ENCODE data around the gene SNX1.
"Not testable (repeated sequence)": the region's sequence is repeated elsewhere in the genome, so short reads cannot be mapped to it uniquely, and the experiment has no call there.

The SNX1 gene

DNA sequence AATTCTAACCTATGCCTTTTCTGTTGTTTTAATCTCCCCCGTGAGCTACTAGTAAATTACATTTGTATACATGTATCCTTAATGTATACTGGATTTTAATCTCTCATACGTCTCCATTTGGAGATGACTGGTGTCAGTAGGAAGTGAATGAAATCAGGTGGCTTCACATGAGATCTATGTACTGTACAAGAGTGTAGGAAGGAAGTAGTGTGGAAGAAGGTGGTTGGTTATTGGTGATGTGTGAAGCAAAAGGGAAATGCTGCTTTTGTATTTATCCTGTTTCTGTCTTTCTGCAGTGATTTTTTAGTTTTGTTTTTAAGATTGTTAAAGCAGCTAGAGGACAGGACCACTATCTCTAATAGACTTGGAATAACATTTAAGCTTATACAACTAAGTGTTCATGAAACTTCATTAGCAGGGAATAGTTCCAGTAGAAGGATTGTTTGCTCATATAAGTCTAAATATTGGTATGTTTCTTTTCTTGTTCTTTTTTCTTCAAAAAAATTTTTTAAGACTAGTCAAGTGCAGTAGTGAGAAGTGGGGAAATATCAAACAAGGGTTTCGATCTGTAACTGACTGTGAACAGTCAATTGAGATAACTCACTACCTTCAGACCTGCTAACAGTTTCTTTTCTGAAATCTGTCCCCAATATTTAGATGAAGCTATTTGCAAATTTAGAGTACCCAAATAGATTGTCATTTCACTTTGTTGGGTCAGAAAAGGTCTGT is 15.3 kb downstream of the SNX1 start:
- TF ChIP-seq, protein P1, sequence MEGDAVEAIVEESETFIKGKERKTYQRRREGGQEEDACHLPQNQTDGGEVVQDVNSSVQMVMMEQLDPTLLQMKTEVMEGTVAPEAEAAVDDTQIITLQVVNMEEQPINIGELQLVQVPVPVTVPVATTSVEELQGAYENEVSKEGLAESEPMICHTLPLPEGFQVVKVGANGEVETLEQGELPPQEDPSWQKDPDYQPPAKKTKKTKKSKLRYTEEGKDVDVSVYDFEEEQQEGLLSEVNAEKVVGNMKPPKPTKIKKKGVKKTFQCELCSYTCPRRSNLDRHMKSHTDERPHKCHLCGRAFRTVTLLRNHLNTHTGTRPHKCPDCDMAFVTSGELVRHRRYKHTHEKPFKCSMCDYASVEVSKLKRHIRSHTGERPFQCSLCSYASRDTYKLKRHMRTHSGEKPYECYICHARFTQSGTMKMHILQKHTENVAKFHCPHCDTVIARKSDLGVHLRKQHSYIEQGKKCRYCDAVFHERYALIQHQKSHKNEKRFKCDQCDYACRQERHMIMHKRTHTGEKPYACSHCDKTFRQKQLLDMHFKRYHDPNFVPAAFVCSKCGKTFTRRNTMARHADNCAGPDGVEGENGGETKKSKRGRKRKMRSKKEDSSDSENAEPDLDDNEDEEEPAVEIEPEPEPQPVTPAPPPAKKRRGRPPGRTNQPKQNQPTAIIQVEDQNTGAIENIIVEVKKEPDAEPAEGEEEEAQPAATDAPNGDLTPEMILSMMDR (IDR thresholded peaks at IDR 0.05; ENCODE audit: low read length, missing control alignments), result no peak
- no peak overlapping the region for H3K4me3 ChIP-seq (replicated peaks; ENCODE audit: low read depth, low read length)
- DNase-seq (ENCODE audit: low read depth), result no peak

DNA sequence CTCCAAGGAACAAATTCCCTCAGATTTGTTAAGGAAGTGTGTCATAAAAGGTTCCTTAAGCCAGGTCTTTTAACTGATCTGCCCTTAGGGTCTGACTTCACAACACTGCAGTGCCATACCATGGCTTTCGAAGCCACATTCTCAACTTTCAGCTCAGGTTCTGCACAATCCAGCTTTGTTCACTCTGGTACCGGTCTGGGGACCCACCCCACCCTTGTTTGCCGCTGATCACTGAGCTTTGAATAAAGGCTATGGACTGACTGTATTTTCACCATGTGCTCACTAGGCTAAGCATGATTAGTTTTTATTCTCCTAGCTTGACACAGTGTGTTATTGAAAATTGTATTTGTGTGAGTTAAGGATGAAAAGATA is 15.9 kb downstream of the SNX1 start:
- no peak for DNase-seq (ENCODE audit: low read depth)
- TF ChIP-seq, protein P1 (IDR thresholded peaks at IDR 0.05; ENCODE audit: low read length, missing control alignments), result no peak
- H3K4me3 ChIP-seq (replicated peaks; ENCODE audit: low read depth, low read length), result no peak overlapping the region

DNA sequence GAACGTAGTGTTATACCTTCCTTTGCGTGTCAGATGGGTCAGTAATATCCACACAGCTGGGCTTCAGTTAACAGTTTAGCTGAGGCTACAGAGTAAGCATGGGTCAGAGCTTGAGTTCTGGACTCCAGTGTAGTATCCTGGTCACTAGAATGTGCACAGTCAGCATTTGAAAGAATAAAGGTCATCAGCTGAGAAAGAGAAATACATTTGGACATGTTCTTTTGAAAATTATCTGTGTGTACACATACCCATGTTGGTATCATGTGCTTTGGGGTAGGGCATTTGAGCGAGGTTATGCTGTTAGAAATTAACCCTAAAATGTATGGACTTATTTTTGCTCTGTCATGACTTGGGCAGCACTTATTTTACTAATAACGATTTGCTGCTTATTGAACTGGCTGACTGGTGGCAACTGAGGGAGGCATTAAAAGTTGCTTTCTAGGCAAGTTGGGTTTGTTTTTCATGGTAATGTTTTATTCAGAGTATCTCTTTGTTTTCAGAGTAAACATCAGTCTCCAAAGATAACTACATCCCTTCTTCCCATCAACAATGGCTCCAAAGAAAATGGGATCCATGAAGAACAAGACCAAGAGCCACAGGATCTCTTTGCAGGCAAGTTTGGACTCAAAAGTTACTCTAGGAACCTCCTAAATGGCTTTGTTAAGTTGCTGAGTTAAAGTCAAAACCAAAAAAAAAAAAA is 16.4 kb downstream of the SNX1 start:
- H3K4me3 ChIP-seq (replicated peaks; ENCODE audit: low read depth, low read length), result no peak overlapping the region
- TF ChIP-seq, protein P1 (IDR thresholded peaks at IDR 0.05; ENCODE audit: low read length, missing control alignments), result no peak
- DNase-seq (ENCODE audit: low read depth), result no peak

DNA sequence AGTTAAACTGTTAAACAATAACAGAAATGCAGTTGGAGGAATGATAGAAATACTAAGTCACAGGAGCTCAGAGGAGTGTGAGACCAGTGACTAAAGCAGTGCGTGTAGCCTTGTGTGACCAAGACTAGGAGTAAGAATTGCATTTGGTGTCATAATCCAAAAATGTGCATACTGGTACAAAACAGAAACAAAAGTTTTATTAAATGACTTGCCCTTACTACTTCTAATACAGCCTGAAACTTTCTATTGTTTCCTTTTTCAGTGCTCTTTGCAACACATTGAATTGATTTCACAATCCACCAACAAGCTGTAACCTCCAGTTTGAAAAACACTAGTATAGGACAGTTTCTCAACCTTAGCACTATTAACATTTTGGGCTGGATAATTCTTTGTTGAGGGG is 17.1 kb downstream of the SNX1 start:
- TF ChIP-seq, protein P1 (IDR thresholded peaks at IDR 0.05; ENCODE audit: low read length, missing control alignments), result no peak
- DNase-seq (ENCODE audit: low read depth), result peak; percentile 81
- no peak overlapping the region for H3K4me3 ChIP-seq (replicated peaks; ENCODE audit: low read depth, low read length)

DNA sequence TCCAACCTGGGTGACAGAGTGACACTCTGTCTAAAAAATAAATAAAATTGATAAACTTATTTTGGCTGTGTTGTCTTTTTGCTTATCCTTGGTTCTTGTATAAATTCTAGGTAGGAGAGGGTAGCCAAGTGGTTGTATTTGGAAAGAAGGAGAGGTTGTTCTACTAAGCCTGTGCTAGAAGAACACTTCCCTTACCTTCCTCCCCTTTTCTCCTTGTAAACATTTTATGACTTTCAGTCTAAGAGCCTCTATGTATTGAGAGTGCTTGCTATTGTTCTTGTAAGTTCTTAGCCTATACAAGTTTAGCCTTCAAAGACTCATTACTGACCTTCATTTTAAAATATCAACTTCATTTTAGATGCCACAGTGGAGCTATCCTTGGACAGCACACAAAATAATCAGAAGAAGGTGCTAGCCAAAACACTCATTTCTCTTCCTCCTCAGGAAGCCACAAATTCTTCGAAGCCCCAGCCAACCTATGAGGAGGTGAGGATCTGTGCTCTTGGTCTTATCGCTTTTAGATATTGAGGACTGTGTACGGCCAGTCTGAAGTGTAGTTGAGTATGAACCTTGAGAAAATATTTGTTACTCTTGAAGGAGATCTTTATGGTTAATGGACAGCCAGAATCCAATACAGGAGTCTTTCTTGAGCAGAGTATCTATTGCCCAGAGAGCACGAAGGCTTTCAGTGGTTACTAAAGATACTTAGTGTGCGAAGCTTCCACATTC is 22.1 kb downstream of the SNX1 start:
- TF ChIP-seq, protein P1 (IDR thresholded peaks at IDR 0.05; ENCODE audit: low read length, missing control alignments), result no peak
- no peak for DNase-seq (ENCODE audit: low read depth)
- no peak overlapping the region for H3K4me3 ChIP-seq (replicated peaks; ENCODE audit: low read depth, low read length)

DNA sequence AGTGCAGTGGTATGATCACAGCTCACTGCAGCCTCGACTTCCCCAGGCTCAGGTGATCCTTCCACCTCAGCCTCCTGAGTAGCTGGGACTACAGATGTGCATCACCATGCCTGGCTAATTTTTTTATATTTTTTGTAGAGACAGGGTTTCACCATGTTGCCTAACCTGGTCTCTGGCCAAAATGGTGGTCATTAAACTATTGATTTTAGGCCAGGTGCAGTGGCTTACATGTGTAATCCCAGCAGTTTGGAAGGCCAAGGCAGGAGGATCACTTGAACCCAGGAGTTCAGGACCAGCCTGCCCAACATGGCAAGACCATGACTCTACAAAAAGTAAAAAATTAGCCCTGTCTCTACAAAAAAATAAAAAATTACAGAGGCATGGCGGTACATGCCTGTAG is 24.5 kb downstream of the SNX1 start:
- H3K4me3 ChIP-seq (replicated peaks; ENCODE audit: low read depth, low read length); DNase-seq (ENCODE audit: low read depth): not testable (repeated sequence)

DNA sequence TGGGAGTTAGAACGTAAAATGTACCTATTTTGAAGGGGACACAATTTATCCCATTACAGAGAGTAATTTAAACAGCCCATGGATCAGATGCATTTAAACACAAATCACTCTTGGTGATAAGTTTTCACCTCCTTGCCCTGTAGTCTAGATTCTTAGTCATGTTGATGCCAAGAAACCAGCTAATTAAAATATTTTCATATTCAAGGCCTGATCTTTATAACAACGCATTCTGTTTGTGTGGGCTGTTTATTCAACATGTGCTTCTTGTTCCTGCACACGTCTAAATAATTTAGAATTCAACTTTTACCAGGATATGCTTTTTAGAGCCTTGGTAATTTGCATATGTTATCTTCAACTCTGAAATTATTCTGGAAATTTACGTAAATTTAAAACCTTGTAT is 25.8 kb downstream of the SNX1 start:
- DNase-seq (ENCODE audit: low read depth), result no peak
- H3K4me3 ChIP-seq (replicated peaks; ENCODE audit: low read depth, low read length), result no peak overlapping the region
- TF ChIP-seq, protein P1 (IDR thresholded peaks at IDR 0.05; ENCODE audit: low read length, missing control alignments), result no peak

All from fibroblast of pulmonary artery (primary cell).